HG03354 (cell line): ENCODE data around the gene CNTN4.

Experiments
- ATAC-seq: cut with Tn5 transposase; IDR thresholded peaks from one replicate; pipeline ENCODE4 v1.9.1; 2021; ENCODE audit warnings: mild to moderate bottlenecking; ENCODE audit not compliant: unreplicated experiment, poor library complexity, severe bottlenecking

CNTN4 gene

DNA sequence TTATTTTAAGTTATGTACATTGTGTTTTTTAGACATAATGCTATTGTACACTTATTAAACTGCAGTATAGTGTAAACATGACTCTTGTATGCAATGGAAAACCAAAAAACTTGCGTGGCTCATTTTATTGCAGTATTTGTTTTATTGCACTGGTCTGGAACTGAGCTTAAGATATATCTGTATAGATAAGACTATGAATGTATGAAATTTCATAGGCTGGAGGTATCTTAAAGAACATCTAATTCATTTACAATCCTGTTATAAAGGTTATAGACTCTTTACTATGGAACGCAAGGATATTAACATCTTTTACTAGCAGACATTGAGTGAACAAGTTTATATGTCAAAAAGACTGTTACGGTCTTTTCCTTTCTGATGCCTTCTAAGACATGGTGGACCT, 552.1 kb downstream of the CNTN4 start:
- ATAC-seq: no peak

GRCh38 chr3:2652386-2652785, 553.7 kb downstream of the CNTN4 start:
- no peak for ATAC-seq

- ATAC-seq: no peak
These were observed 555.0 kb downstream of the CNTN4 start for GRCh38 chr3:2653706-2654105.

GRCh38 chr3:2655229-2655701, 556.6 kb downstream of the CNTN4 start:
- ATAC-seq: no peak

DNA sequence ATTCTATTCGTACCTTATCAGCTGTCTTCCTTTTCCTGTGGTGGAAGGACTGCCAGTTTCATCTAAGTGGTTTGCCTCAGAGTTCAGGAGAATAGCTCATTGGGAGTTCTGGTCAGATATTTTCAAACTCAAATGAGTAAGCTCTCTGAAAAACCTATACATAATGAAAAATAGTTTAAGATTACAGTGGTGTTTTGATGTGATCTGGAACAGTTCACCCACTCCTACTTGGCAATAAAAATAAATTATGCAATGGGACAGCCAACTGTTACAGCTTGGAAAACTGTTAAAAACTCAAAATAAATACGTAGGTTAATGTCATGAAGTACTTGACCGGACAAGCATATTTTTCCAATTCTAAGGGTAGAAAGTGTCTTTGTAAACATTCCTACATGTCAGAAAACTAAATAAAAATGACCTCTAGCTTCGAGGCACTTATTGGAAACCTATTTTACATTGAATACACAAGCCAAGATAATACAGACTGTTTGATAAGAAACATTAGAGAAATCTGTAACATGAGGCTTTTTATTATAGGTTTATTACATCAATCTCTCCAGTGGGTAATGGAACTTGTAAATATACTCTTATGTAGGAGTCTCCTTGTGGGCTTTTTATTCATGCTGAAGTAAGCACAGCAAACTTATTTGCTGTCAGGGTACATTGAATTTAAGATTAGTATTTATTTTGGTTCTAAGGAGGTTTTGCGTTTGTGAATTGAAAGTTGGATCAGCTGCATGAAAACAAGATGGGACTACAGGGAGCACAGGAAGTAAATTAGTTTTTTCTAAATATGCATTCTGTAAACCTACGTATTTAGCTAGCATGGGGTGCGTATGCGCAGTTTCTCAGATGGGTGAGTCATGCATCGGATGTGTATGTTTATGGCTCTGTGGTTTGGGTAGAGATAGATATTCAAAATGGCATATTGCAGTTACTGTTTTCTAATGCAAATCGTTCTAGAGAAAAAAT, 558.4 kb downstream of the CNTN4 start:
- no peak for ATAC-seq

DNA sequence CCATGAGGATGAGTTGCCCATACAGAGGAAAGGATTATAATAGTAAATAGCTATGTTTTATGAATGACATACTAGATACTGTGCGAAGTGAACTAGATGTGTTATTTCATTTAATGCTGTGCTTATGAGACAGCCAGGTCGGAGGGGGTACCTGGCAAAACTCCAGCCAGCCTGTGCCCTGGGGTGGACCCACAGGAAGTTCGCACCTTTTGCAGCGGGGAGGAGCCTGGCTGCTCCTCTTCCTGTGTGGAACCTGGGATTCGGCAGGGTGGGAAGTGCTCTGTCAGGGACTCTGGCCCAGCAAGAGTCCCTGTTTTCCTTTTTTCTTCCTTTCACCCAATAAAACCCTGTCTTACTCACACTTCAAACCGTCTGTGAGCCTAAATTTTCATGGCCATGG, 559.3 kb downstream of the CNTN4 start:
- no peak for ATAC-seq

- ATAC-seq: no peak
These were observed 561.2 kb downstream of the CNTN4 start for GRCh38 chr3:2659896-2660295.

DNA sequence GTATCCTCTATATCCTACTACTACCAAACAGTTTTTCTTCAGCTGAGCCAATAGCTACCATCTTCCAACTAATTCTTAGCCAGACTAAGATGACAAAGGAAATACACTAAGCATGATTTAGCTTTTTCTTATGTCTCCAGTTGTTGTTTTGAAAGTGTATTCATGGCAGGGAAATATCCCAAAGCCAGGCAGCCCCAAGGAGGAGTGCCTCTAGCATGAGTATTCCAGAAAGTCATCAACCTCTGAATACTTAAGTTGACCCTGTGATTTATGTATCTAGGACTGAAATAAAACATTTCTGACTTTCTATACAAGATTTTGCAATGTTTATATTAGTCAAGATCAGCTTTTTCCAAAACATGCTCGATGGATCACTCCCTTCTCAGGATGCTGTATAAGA, 562.4 kb downstream of the CNTN4 start:
- no peak for ATAC-seq

GRCh38 chr3:2677501-2677900, 578.8 kb downstream of the CNTN4 start:
- no peak for ATAC-seq

- no peak for ATAC-seq
These were observed 581.6 kb downstream of the CNTN4 start for GRCh38 chr3:2680236-2680635.

- no peak for ATAC-seq
These were observed 585.4 kb downstream of the CNTN4 start for GRCh38 chr3:2684046-2684445.

DNA sequence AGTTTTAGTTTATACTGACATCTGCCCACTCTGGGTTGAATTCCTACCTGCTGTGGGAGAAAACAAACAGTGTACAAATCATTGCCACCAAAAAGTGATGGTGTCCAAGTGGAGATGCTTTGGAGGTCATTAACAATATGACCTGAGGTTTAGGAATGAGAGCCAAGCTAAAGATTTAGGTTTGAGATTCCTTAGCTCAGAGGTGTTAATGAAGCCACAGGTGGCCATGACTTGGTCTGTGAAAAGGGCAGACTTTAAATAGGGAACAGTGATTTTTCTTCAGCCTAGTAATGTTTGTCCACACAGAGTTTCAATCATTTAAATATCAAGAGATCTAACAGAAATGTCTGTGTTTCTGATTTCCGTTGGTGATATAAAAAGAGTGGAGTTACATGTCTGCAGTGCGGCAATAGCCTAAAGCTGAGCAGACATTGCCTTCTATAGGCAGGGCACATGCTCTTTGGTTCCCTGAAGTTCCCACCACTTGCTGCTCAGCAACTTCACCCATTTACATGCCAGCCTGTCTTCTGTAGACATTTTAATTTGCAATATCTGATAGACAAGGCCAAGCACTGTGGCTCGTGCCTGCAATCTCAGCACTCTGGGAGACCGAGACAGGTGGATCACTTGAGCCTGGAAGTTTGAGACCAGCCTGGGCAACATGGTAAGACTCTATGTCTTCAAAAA, 588.3 kb downstream of the CNTN4 start:
- ATAC-seq: no peak

GRCh38 chr3:2697589-2697988, 598.9 kb downstream of the CNTN4 start:
- no peak for ATAC-seq

DNA sequence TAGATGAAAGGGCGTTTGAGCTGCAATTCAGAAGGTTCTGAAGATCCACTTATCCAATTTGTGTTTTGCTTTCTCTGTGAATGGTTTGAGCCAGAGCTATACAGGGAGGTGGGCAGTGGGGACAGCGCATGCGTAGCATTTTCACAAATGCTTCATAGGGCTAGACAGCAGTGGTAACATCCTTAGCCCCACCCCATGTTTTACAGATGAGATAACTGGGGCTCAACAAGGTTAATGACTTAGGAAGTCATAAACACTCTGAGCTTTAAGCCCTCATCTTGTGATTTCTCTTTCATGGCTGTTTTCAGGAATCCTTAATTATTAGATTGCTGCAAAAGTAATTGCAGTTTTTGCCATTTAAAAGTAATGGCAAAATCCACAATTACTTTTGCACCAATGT, 602.8 kb downstream of the CNTN4 start:
- no peak for ATAC-seq

DNA sequence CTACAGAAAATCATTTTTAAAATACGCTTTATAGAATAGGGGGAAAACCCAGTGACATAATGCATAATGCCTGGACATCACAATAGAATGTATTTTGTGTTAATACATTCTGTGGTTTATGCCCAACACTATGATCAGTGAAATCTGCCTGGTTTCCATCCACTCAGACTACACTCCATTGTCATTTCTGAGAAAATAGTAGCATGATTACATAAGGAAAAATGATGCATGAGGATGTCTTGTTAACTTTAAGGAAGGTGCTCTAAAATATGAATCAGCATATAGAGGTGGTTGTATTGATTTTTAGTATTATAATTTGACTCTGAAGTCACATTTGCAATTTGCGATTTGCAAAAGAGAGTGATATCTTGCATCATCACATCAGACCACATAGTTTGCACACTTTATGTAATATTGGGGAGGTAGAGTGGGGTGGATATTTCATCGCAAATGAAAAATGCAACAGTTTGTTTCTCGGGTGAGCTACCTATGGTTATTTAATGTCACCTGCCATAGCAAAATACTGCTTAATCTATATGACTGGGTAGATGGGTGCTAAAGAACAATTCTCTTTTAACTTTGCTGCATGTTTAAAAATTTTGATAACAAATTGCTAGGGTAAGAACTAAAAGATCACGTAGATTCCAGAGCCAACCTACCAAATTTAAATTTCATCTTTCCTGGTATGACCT, 607.6 kb downstream of the CNTN4 start:
- no peak for ATAC-seq

- ATAC-seq: no peak
These were observed 608.2 kb downstream of the CNTN4 start for GRCh38 chr3:2706836-2707210.

DNA sequence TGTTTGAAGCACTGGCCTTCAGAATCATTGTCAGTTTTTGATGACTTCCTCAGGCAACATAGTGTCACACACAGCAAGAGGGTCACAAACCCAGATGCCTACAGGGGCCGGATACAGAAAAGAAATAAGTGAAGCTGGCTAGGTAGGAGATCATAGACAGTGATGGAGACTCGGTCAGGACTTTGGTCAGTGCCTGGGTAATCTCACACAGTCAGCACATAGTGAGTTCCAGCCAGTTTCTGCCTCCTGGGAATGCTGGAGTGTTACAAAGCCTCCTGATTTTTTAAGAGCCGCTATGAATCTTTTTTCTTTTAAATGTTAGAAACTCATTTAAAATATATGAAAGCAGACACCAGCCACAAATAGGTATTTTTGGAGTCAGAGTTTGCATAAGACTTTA, 612.4 kb downstream of the CNTN4 start:
- ATAC-seq: no peak

DNA sequence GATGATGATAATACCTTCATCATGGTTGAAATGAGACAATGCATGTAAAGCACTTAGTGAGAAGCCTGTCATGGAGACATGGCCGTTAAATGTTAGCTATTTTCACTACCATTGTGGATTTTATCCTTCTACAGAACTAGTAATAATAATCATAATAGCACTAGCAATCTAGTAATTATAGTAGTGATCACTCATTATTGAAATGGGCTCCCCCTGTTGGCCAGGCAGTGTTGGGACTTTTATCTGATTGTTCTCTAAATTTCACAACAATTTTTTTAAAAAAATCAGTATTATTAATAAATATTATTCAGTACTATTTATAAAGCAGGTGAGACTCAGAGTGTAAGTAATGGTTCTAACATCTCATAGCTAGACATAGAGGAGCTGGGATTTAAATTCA, 615.3 kb downstream of the CNTN4 start:
- no peak for ATAC-seq

DNA sequence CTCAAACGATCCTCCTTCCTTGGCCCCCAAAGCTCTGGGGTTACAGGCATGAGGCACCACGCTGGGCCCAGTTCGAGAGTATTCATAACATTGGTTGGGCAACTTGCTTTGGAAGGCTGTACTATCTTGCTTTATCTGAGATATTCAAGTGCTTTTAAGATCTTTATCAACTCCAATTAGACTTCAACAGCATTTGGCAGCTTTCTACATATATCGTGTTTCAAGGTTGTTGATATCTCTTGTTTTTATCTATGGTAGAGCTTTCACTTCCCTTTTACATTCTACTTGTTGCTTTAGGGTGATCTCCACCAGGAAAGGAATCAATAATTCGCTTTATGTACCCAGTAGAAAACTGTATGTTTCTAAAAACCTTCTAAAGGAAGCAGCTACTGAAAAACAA, 616.2 kb downstream of the CNTN4 start:
- no peak for ATAC-seq

DNA sequence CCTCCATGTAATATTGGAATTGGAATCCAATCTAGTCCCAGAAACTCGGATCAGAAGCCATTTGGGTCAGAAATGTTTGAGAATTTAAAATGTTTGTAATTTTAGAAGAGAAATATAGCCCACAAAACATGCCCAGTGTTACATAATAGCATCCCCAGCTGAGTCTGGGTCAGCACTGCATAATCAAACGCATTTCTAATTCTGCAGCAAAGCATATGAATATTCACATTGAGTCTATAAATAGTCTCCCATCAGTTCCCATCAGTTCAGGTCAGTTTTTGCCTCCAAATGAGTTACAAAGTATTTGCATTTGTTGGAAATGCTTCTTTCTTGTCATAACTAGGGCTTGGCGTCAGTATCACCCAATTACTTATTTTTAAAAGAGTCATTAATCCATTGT, 628.4 kb downstream of the CNTN4 start:
- no peak for ATAC-seq
